GM18873 (cell line): Measurements from ENCODE around the gene HTRA3.
A peak's percentile ranks its signal among the peaks of the same experiment; 100 is the strongest.

Source experiments
- ATAC-seq: cut with Tn5 transposase; IDR thresholded peaks from one replicate; pipeline ENCODE4 v1.9.1; 2021; ENCODE audit warnings: mild to moderate bottlenecking, moderate library complexity, moderate number of reproducible peaks; ENCODE audit not compliant: unreplicated experiment, low FRiP score

The HTRA3 gene

GRCh38 chr4:8269535-8270417 is at the start of gene HTRA3:
Gene HTRA3, plus strand, starts transcription at chr4:8269754. Its CDS starts 215 bp downstream, at chr4:8269969.
- ATAC-seq: no peak

GRCh38 chr4:8220661-8221450 is 48.7 kb upstream of the HTRA3 start:
- no peak for ATAC-seq

GRCh38 chr4:8221476-8221875 is 48.1 kb upstream of the HTRA3 start:
- no peak for ATAC-seq

- no peak for ATAC-seq
These were observed 47.6 kb upstream of the HTRA3 start for GRCh38 chr4:8221985-8222384.

- ATAC-seq: no peak
These were observed 46.8 kb upstream of the HTRA3 start for GRCh38 chr4:8222609-8223388.

- ATAC-seq: no peak
These were observed 45.1 kb upstream of the HTRA3 start for GRCh38 chr4:8224267-8224974.

GRCh38 chr4:8224975-8225625 is 44.5 kb upstream of the HTRA3 start:
- ATAC-seq: no peak

- no peak for ATAC-seq
These were observed 43.7 kb upstream of the HTRA3 start for GRCh38 chr4:8225706-8226443.

GRCh38 chr4:8227201-8227770 is 42.3 kb upstream of the HTRA3 start:
- ATAC-seq: no peak

GRCh38 chr4:8227771-8228318 is 41.7 kb upstream of the HTRA3 start:
- no peak for ATAC-seq

- peak; percentile 85 for ATAC-seq
These were observed 41.0 kb upstream of the HTRA3 start for GRCh38 chr4:8228319-8229250.

GRCh38 chr4:8229331-8229975 is 40.1 kb upstream of the HTRA3 start:
- no peak for ATAC-seq

GRCh38 chr4:8230033-8230432 is 39.5 kb upstream of the HTRA3 start:
- ATAC-seq: no peak

GRCh38 chr4:8230891-8231290 is 38.7 kb upstream of the HTRA3 start:
- no peak for ATAC-seq

- no peak for ATAC-seq
These were observed 38.0 kb upstream of the HTRA3 start for GRCh38 chr4:8231551-8232049.

- ATAC-seq: no peak
These were observed 36.8 kb upstream of the HTRA3 start for GRCh38 chr4:8232748-8233147.
